GM12872 (cell line): Measurements from ENCODE around the gene TPRKB.

ENCODE experiments used
- CTCF ChIP-seq: IDR thresholded peaks from 3 replicates; pipeline ENCODE4 v1.5.1; 2011; ENCODE audit warnings: low read depth, mild to moderate bottlenecking, low read length, moderate library complexity; ENCODE audit not compliant: insufficient read depth

TPRKB gene

GRCh38 chr2:73772819-73773218 is 35.7 kb upstream of the TPRKB start:
- no peak for TF ChIP-seq CTCF

GRCh38 chr2:73770725-73771124 is 33.6 kb upstream of the TPRKB start:
- TF ChIP-seq CTCF, result no peak

- TF ChIP-seq CTCF, result no peak
Observed at GRCh38 chr2:73766994-73767393, 29.8 kb upstream of the TPRKB start.

DNA sequence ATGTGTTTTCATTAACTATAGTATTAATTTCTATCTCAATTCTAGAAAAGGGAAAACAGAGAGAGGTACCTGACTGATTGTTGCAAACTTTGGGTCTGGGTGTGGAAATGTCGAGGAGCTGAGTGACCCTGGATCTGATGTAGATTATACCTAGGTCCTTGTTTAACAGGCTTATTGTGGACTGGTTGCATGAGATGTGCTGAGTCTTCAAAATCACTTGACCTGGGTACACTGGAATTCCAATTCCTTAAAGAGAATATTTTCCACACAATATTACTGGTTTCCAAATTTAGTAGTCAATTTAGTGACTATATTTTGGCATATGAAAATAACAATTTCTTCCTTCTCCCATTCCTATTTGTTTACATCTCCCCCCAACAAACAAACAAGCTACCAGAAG is 29.2 kb upstream of the TPRKB start:
- TF ChIP-seq CTCF, result no peak

DNA sequence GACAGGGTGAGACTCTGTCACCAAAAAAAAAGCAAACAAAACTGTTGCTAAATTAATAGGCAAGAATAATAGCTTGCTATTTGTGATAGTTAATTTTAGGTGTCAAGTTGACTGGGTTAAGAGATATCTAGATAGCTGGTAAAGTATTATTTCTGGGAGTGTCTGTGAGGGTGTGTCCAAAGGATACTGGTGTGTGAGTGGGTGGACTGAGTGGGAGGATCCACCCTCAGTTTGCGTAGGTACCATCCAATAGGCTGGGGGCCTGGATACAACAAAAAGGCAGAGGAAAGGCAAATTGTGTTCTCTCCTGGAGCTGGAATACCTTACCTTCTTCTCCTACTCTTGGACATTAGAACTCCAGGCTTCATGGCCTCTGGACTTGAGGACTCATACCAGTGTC is 27.8 kb upstream of the TPRKB start:
- TF ChIP-seq CTCF, result no peak

- TF ChIP-seq CTCF, result no peak
Observed at GRCh38 chr2:73762571-73762970, 25.4 kb upstream of the TPRKB start.

DNA sequence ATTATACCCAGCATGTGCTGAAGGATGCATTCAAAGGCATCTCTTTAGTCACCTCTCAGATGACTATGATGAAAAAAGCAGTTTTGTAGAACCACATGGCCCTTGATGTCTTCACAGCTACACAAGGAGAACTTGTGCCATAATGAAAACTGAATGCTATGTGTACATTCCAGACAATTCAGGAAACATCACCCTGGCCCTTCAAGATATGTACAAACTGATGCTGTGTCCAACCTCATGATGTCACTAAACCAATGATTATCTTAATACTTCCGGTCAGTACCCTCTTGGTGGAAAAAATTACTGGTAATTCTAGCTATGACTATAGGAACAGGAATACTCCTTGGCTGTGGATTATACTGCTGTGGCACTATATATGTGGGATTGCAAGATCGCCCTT is 22.8 kb upstream of the TPRKB start:
- no peak for TF ChIP-seq CTCF

DNA sequence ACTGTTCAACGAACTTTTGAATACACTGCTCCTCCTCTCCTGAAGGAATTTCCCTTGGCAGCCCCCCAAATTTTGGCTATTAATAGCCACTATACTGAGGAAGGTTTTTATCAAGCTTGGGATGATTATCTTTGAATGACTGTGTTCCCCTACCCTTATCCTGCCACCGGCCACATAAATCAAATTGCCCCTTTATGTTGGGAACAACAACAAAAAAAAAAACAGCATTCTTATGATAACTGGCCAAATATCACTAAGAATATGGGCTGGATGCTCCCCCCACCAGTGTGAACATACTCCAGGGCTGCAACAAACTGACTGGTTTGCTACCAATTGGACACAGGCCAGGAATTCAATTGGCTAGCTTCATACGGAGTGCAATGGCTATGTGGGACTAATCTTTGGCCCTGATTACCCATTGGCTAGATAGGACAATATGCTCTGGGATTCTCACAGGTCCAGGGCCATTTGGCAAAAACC is 22.2 kb upstream of the TPRKB start:
- no peak for TF ChIP-seq CTCF
